ENCODE measurements around the gene MEOX2.

The MEOX2 gene

DNA sequence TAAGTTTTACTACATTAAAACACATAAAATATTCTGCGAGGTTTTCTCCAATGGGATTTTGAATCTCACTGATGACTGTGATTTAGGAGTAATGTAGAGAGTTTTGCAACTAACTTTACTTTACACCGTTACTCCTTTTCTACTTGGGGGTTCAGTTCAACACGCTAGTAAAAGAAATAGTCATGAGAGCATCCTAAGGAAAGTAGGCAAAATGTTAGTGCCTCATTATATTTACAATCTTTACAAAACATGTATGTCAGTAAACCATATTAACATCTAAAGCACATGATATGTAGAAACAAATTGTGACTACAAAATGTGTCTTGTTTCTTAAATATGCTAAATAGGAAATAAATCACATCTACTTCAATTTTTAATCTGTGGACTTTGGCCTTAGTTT lies 6.0 kb downstream of the MEOX2 start:
- no peak for DNase-seq

DNA sequence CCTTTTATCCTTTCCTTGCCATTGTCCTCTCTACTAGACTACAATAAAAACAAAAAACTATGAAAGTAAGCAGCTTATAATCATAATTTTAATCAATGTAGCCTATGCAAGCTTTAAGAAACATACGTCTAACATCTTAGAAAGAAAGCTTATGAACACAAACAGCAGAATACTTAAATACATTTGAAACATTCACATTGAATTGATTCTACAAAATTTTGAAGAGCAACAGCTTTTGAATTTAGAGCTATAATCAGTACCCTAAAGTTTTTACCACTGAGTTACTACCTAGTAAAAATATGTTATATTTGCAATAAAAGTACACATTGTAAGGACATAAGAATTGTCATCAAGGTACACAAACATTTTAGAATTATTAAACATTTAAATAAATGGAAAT lies 7.2 kb downstream of the MEOX2 start:
- DNase-seq = no peak

DNA sequence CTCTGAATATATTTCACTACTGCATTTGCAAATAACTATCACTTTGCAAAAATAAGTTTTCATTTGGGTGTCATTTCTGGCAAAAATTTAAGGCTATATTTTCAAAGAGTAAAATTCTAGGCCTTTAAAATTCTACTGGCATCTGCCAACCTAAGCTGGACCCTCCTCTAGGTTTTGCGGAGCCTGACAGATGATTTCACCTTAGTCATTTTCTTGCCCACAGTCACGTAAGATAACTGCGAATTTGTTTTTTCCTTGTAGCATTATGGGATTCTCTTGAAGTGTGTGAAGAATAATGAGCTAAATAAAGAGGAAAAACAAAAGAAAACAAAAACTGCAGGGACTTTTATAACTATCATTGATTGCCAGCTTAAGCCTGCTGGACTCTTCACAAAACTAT lies 7.8 kb downstream of the MEOX2 start:
- no peak for DNase-seq

DNA sequence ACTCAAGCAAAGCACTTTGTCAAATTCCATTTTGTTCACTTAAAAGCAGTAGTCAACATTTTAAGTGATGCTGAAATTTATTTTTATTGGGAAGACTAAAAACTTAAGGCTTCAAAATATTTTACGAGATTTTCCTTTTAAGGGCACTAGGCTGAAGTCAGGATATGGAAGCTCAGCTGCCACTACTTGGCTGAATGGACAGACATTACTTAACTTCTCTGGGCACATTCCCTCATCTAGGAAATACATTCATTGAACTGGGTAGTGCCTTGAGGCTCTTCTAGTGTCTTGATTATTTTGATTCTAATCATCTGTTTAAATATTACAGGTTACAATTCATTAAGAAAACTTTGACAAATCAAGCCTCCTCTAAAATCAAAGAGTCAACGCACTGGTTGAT lies 11.1 kb downstream of the MEOX2 start:
- DNase-seq = no peak

DNA sequence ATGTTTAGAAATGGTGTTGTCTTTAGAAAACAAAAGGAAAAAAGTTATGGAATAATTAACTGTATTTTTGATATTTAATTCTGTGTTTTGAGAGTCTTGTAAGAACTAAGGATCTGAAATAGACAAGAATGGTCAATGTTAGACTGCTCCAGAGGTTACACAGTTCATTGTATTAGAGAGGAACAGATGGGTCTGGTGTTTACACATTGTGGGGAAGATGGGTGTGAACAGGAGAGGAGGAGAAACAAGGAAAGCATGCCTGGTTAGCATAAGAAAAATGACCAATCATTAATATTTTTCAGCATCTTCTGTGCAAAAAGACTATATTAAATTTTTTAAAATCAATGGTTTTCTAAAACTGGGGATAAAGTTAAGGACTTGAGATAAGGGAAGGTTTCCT lies 11.9 kb downstream of the MEOX2 start:
- no peak for DNase-seq

DNA sequence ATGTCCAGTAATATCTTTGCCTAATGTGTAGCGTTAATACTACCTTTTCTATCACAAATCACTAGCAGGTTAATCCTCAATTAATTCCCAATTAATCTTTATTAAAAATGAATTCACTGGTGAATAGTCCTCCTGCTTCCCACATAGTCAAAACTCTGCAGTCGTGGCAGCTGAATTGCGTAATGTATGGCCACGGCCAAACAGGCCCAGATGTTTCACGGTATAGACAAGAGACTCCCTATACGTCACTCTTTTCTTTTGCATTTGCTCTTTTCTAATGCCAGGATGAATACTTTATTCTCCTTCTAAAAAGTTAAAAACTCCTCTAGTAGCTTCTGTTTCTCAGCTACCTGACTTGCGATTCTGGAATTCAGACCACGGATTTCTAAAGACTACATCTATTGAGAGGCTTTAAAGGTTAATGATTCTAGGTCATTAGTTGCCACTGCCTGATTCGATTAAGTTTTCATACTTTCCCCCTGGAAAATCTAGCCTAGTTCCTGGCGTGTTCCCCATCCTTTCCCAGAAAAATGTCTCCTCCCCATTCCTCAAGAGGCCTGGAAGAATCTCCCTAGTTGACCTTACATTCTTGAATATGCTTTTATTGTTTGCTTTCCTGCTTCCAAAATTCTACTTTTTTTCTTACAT lies 16.9 kb downstream of the MEOX2 start:
- no peak for DNase-seq

DNA sequence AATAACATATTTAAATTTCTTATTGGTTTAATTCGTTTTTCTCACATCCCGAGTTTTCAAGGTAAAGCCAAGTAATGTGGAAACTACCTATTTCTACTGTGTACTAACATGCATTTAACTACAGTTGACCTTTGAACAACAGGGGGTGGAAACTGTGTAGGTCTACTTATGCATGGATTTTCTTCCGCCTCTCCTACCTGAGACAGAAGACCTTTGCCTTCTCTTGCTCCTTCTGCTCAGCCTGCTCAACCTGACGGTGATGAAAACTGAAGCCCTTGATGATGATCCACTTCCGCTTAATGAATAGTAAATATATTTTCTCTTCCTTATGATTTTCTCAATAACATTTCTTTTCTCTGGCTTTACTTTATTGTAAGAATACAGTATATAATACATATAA lies 18.5 kb downstream of the MEOX2 start:
- DNase-seq = no peak

DNA sequence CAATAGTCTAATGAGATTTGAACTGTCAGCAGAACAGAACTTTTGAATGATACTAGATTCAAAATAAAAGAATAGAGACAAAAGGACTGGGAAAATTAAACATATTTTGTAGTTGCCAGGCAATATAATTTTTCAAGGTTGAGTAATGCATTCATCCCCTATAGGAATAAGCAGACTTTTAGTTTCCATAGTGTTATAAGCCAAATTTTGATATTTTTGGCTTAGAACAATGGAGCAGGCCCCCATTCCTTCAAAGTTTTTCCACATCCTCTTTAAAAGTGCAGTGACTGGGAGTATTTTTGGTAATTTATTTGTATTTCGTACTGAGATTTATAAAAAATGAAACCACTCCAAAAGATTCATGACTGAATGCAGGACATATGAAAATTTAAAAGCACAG lies 24.0 kb downstream of the MEOX2 start:
- no peak for DNase-seq

DNA sequence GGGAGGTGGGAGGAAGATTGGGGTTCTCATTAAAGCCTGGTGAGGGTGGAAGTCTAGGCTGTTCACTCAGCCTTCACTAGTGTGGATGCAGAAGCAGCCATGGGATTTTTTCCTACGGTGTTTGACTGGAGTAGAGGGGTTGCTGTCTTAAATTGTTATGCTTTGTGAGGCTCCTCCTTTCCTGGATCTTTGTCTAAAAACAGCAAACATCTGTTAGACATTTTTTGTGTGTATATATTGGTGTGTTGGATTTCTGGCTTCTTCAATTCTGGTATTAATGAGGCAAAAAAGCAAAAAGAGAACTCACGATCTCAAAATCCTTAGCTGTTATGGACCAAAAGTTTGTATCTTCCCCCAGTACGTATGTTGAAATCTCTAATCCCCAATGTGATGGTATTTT lies 28.2 kb downstream of the MEOX2 start:
- DNase-seq = no peak

DNA sequence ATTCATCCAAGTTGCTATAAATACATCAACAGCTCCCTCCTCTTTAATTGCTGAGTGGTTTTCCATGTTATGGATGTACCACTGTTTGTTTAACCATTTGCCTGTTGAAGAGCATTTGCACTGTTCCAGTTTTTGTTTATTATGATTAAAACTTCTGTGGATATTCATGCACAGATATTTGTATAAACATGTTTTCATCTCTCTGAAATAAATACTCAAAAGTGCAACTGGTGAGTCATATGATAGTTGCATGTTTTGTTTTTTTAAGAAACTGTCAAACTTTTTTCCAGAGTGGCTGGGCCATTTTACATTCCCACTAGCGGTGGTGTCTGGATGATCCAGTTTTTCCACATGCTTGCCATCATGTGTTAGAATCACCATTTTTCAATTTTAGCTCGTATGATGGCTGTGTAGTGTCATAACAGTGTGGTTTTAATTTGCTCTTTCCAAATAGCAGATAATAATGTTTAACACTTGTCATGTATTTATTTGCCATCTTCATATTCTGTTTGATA lies 33.6 kb downstream of the MEOX2 start:
- DNase-seq = no peak

DNA sequence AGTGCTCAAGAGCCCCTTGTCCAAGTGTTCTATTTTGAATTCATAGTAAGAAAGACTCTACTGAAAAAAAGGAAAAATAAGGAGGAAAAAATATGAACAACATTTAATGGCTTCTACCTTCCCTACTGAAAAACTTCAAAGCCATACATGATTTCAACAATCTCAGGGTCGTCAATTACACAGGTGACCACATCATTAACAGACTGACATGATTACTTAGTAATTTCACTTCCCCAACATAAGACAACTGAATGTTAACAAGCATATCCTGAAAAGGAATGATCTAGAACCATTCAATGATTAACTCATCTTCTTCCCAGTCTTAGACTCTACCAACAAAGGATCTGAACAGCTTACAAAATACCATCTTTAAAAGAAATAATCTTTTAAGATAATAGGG lies 34.8 kb downstream of the MEOX2 start:
- DNase-seq = no peak

DNA sequence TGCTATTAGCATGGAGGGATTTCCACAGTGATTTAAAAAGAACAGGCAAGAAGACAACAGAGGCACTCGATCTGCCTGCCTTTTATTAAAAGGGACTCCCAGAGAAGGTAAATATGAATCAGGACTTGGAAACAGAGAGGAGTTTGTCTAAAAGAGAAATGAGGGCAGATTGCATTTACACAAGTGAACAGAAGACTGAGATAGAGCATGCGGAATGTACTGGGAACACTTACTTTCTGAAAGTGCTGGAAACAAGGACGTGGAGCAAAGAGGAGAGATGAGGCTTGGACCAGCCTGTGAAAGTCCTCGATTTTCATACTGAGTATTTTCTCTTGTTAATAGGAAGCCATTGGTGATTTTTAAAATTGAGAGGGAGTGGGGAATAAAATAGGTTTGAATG lies 35.7 kb downstream of the MEOX2 start:
- no peak for DNase-seq

DNA sequence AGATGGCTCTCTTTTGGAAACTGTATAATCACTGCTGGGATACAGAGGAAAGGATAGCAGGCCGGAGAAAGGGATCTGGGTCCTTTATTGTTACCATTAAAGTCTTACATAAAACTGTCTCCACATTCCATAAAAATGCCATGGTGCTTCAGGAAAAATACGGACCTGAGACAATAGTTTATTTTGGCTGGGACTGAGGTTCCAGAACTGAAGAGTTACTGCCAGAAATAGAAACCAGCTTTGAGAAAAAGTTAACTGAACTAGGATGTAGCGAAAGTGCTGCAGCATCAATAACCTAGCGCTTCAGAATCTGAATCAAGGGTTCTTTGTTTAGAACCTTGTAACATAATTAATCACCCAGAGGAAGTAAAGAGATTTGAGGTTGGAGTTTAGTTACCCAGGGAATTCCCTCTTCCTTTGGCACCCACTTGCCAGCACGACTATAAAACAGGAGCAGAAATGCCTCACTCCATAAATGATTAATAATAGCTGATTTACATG lies 38.0 kb downstream of the MEOX2 start:
- DNase-seq = no peak

DNA sequence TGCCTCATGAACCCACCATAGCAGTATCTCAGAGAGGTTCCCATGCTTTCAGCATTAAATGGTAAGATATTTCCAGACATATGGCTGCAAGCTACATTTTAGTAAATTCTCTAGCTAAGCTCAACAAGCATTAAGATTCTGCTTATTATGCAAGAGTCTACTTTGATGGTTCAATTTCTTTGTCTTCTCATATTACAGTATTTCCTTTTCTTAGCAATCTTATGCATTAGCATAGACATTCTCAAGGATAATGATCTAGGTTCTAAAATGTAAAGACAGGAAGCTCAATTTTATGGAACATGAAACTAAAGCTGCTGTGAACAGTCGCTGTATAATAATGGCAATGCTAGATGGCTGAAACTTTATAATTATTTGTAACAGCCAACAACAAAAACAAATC lies 39.2 kb downstream of the MEOX2 start:
- DNase-seq = no peak

DNA sequence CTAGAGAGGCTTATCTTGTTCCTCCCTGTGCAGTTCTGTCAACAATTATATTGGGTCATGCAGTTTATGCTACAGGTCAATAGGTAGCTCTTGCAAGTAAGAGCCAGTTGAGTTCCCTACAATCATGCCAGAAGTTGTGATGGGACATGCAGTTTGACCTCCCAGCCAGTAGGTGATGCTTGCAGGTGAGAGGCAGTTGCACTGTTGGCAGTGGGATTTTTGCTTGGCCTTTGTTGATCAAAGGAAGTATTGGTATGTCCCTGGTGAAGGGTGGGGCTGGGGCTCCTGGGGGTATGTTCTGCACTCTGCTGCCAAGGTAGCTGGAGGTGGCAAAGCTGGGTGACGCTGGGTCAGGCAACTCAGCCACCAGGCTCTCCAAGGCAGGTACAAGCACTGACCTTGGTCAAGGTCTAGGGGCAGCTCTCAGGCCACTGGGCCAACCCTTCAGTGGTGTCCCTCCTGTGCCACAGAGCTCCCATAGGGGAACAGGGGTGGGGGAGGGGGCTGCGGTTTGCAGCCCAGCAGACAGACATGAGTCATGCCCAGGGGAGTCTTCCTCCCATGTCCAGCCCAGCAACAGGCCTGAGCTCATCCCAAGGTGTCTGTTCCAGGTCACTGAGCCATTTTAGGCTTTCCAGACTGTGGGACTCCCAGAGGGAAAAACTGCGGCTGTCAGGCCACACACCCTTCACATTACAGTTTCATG lies 43.3 kb downstream of the MEOX2 start:
- no peak for DNase-seq

DNA sequence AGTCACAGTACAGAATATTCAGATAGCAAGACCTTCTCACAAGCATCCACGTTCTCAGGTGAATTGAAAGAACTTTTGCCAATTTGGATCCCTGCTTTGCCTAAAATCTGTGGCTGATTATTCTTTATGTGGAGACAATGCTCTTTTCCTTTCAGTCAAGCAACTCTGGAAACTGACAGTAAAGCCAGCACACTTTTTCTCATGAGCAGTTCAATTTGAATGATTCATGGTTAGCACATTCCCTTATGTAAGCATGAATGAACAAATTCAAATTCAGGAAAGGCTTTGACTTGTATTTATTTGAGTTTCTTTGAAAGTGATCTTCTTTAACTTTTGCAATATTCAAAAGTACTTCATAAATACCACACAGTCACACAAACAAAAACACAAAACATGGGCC lies 57.6 kb downstream of the MEOX2 start:
- no peak for DNase-seq

DNA sequence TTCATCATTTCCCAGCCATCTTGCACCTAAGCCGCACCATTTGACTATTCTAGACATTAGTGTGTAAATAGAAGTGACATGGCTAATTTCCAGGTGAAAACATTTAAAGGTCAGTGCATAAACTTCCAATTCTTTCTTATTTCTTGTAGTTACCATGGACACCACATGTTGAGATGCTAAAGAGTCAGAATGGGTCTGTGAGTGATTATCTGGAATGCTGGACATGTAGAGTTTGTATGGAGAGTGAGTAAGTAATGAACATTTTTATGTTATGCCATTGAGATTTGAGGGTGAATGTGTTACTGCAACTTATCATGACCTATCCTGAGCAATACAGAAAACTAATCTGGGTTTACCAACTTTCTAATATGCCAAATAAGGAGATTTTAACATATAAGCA lies 60.4 kb downstream of the MEOX2 start:
- DNase-seq = no peak

DNA sequence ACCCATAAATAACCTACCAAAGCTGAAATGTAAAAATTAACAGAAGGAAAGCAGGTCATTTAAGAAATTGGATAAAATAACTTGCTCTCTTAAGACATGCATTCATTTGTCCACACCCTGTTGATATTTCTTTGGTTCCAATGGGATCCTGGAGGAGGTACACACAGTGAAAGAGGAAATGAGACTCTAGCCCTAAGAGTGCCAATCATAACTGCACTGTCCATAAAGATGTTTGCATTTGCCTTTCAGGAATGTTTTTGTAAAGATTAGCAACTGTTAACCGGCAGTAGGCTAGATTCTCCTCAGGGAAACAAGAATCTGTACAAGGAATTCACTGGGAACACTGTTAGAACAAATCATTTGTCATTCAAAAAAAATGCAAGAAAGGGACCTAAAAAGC lies 61.0 kb downstream of the MEOX2 start:
- no peak for DNase-seq

DNA sequence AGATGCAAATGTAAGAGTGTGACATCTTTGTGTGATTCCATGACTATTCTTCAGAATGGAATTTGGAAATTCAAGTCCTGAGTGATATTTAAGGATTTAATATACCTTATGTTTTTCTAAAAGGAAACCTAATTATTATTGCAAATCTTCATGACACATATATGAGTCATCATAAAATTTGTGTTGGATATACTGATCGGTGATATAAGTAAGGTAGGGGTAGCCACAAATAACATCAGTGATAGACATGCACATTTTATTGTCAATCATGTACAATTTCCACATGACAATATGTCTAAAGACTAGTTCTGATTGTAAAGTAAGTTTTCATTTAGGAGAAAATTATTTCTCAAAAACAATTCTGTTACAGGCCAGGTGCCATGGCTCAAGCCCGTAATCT lies 65.0 kb downstream of the MEOX2 start:
- no peak for DNase-seq

DNA sequence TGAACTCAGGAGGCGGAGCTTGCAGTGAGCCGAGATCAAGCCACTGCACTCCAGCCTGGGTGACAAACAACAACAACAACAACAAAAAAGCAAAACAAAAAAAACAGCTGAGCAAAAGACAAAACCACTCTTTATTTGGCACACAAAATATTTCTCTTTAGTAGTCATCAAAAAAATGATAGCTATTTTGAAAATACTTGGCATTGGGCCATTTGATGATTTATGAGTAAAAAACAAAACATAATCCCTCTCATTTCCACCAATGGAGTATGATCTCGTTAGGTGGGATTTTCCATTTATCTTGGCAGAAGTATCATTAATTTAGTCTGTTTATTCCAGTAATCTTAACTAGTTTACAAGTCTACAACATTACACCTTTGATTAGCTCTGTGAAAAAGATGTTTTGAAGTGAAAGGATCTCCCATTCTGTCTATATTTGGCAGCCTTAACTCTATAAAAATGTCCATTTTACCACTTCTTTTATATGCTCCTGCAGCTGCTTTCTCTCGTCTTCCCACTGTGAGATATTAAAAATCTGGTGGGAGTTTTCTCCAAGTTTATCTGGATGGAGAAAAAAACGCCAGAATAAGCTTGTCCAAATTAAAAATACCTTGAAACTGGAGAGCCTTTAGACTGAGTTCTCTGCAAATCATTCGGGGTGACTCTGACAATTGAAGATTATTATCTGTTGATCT lies 65.8 kb downstream of the MEOX2 start:
- DNase-seq = no peak

DNA sequence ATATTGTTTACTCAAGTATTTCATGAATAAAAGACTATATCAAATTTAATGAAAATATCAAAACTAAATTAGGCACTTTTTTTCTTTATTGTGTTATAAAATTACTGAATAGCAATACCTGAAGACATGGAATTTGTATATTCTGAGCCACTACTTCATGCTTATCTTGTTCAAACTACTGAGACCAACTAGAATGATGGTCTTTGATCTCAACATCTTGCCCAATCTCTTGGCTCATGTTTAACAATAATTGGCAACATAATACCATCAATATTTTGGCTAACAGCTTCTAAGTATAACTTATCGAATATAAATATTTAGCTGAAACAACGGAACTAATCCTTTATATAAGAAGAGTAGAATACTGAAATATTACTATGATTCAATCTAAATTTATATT lies 68.2 kb downstream of the MEOX2 start:
- no peak for DNase-seq

DNA sequence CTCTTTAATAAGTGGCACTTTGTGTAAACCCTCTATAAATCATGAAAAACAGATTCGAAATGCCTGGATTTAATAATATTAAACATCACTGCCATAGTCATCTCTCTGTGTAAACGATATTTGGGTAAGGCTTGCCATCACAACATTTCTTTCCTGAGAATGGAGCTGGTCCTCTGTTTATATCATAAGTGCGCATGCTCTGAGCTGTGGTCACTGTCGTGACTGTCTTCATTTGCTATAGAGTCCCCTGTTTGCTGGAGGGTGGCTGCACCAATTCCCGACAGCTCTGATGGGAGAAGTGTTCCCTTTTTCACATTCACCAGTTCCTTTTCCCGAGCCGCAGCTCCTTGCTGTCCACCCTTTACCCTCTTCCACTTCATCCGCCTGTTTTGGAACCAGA lies 74.3 kb downstream of the MEOX2 start:
- no peak for DNase-seq

DNA sequence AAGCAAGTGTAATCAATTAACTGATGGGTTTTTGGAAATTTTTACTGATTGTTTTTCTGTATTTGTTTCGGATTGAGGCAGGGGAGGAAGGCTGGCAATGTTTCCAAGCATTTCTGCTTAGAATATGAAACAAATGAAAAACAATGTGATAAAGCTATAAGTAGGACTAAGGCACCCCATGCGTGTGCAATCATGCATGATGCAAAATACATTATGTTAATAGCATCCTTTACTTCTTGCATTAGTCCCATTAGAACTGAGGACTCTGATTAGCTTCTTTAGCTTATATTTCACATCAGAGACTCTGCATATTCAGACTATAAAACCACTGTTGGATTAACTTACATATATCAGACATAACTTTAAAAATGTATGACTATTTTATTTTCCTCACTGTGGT lies 76.0 kb downstream of the MEOX2 start:
- DNase-seq = no peak

DNA sequence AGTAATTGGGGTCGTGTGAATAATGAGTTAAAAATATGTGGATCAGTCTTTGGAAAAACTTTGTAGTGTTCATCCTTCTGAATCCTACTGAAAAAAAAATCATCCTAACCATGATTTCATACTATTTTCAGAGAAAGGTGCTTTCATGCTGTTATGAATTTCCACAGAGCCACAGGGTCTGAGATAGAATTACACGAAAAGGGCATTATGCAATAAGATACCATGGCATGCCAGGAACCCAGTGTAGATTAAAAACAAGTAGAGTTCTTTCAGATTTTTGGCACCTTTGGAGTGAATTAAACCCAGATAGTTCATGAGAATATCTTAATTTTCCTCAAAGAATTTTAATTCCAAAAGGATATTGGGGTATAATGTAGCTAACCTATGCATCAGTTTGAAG lies 77.2 kb downstream of the MEOX2 start:
- DNase-seq = no peak
